MM.1S (cell line): ENCODE results near the gene HMG20A.

Experiments
- CTCF ChIP-seq: fragments of 300-600 bp; sonication (generic); IDR thresholded peaks from 2 replicates; pipeline ENCODE4 v1.5.1; 2016; ENCODE audit warnings: antibody characterized with exemption, low read length, mixed read lengths
- EZH2 ChIP-seq: fragments of 300-600 bp; sonication (generic); optimal IDR thresholded peaks from 2 replicates; pipeline ENCODE3; 2017; ENCODE audit warnings: low read depth, mild to moderate bottlenecking, antibody characterized with exemption, low read length, mixed read lengths
- EZH2phosphoT487 ChIP-seq: fragments of 300-600 bp; sonication (generic); IDR thresholded peaks from 2 replicates; pipeline ENCODE4 v1.6.1; 2018; ENCODE audit warnings: antibody characterized with exemption, low read length

GRCh38 chr15:77426871-77427270 lies 6.2 kb downstream of the HMG20A start:
- TF ChIP-seq EZH2phosphoT487 (no peak), CTCF (no peak), EZH2 (no peak)
